Small intestine (tissue), 7 donors: ENCODE measurements around the gene SH3RF3. TPM values are rescaled to one million over a fixed set of nuclear protein-coding genes. Genes with fewer than 3 reads are reported as not detected.

ENCODE experiments used
- DNase-seq, 2 donors: peaks; one replicate each; pipeline versions ENCODE4 v3.0.0 to v3.0.0-alpha.2; 2013
- FAIRE-seq: peaks from 2 replicates; lab custom pipeline; 2012; peaks lifted over from hg19 to GRCh38; lab: Jason Lieb, UNC
- H3K27ac ChIP-seq, 3 donors: one replicate each; pipeline ENCODE4 v1.5.1; 2013; ENCODE audit warnings: low read length in 2 of 3, mild to moderate bottlenecking in 2 of 3, control low read depth in 1 of 3, inconsistent platforms in 1 of 3, low read depth in 1 of 3, moderate library complexity in 1 of 3
- H3K27me3 ChIP-seq, 3 donors: one replicate each; pipeline ENCODE4 v1.6.1; 2013; ENCODE audit warnings: low read length in 3 of 3, inconsistent platforms in 1 of 3; ENCODE audit not compliant: control insufficient read depth in 3 of 3, insufficient read depth in 3 of 3
- H3K36me3 ChIP-seq, 3 donors: one replicate each; pipeline ENCODE4 v1.6.1; 2013; ENCODE audit warnings: low read length in 3 of 3, inconsistent platforms in 1 of 3, low read depth in 1 of 3, mild to moderate bottlenecking in 1 of 3, moderate library complexity in 1 of 3; ENCODE audit not compliant: control insufficient read depth in 3 of 3, insufficient read depth in 2 of 3
- H3K4me1 ChIP-seq, 3 donors: one replicate each; pipeline ENCODE4 v1.6.1; 2013; ENCODE audit warnings: low read length in 2 of 3, inconsistent platforms in 1 of 3, low read depth in 1 of 3, mild to moderate bottlenecking in 1 of 3, moderate library complexity in 1 of 3; ENCODE audit not compliant: control insufficient read depth in 3 of 3, insufficient read depth in 2 of 3
- H3K4me3 ChIP-seq, 3 donors: one replicate each; pipeline ENCODE4 v1.5.1; 2013; ENCODE audit warnings: low read length in 3 of 3, control low read depth in 1 of 3, inconsistent platforms in 1 of 3, low read depth in 1 of 3, mild to moderate bottlenecking in 1 of 3, moderate library complexity in 1 of 3
- H3K9me3 ChIP-seq, 2 donors: one replicate each; pipeline ENCODE4 v1.6.1; 2013; ENCODE audit warnings: low read depth in 1 of 2, low read length in 1 of 2; ENCODE audit not compliant: control insufficient read depth in 2 of 2, insufficient read depth in 1 of 2
- WGBS, 3 donors: extraction: QIAGEN DNeasy Blood & Tissue Kit; methylation state at CpG; one replicate each; pipeline ENCODE4 v1.1.7; 2013; 5-methylcytosine and 5-hydroxymethylcytosine counted together
- polyA plus RNA-seq, 4 donors: library from polyadenylated mRNA; stranded (reverse) in 3 of 4; unstranded in 1 of 4; fragments of 200-250 nt in 3 of 4; fragments of 120-200 nt in 1 of 4; gene quantifications; one replicate each; pipeline versions ENCODE4 v1.2.1 to v1.2.3, GENCODE V29; 2013
- donor health status: healthy with polysubstance abuse.
- donor health status: control.
- donor health status: control.
- donor health status: Bipolar disorder and iron deficiency.
- donor health status: healthy.

SH3RF3 gene
- polyA plus RNA-seq, 4 donors = 0.22 to 3.9 (median 1.2) TPM

- H3K27me3 ChIP-seq = peaks cover 0 to 7% (median 0%) of the 10 kb centered on the region in 3 donors
- H3K27ac ChIP-seq = no peak overlapping the region
- DNase-seq = no peak
- H3K4me1 ChIP-seq = no peaks in the 10 kb centered on the region
- FAIRE-seq = no peak
- 82 to 93% (median 83%) methylated on average over 6 of the region's 6 CpGs for WGBS, 3 donors
- no peaks in the 10 kb centered on the region for H3K9me3 ChIP-seq
- H3K36me3 ChIP-seq = no peaks in the 10 kb centered on the region
- no peak overlapping the region for H3K4me3 ChIP-seq
Measured at GRCh38 chr2:109301746-109302145, 172.7 kb downstream of the SH3RF3 start.

DNA sequence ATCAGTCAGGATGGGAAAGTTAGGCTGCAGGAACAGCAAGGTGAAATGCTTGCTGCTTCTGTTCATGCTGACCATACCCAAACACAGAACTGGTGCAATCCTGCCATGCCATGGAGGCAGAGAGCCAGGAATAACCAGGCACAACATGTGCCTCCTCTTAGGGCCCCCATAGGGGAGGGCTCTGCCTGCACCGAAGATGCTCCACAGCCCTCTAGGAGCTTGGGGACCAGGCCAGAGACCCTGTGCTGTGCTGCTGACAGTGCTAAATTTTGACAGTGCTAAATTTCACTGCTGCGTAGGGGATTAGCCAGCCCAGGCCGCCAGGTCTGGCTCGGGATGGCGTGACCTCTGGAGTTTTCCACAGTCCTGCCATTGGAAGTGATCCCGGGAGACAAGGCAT lies 173.3 kb downstream of the SH3RF3 start:
- H3K27ac ChIP-seq = no peak overlapping the region
- no peak for FAIRE-seq
- WGBS, 3 donors = 90 to 91% (median 91%) methylated on average over 6 of the region's 6 CpGs

GRCh38 chr2:109304242-109304641 lies 175.2 kb downstream of the SH3RF3 start:
- FAIRE-seq (no peak), DNase-seq (no peak)
- 59 to 69% (median 67%) methylated on average over 5 of the region's 5 CpGs for WGBS, 3 donors

More for the DNA sequence above, 173.3 kb downstream of the SH3RF3 start:
- Histone ChIP-seq H3K9me3 (no peaks in the 10 kb centered on the region), H3K4me3 (no peak overlapping the region), H3K4me1 (no peaks in the 10 kb centered on the region), H3K27me3 (peaks cover 0 to 7% (median 0%) of the 10 kb centered on the region in 3 donors), H3K36me3 (no peaks in the 10 kb centered on the region)
- DNase-seq = no peak

DNA sequence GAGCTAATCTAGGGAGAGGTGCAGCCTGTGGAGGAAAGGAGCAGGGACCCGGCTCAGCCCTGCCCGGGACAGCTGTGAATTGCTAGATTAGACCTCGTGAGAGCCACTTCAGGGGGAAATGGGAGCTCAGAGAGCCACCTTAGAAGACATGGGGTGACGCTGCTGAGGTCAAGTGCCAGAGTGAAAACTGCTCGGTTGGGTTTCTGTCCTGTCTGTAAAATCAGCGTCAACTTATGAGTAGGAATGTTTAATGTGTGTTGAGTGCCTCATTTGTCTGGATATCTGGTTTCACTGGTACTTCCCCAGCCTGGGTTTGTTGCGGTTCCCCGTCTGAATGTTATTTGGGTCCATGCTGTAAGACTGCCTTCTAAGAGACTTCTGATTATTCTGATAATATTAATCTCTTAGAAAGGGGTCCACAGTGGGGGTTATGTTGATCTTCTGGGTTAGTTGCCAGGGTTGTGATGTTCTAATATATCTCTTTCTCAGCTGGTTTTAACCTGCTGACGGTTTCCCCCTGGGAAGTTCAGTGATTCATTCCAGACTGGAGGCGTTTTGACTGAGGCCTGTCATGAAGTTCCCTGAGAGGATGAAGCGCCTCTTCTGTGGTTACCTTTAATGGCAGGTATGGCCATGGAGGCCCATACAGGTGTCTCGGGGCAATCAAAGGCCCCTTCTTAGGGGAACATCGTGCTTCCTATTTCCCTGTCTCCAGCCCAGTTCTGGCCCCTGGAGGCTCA lies 175.9 kb downstream of the SH3RF3 start:
- H3K27me3 ChIP-seq = peaks cover 0 to 7% (median 0%) of the 10 kb centered on the region in 3 donors
- H3K36me3 ChIP-seq = no peaks in the 10 kb centered on the region
- H3K27ac ChIP-seq = no peak overlapping the region
- no peak for FAIRE-seq
- no peak overlapping the region for H3K4me3 ChIP-seq
- H3K4me1 ChIP-seq = no peaks in the 10 kb centered on the region
- DNase-seq = no peak
- WGBS, 3 donors = 60 to 70% (median 67%) methylated on average over 13 of the region's 13 CpGs
- H3K9me3 ChIP-seq = no peaks in the 10 kb centered on the region

More at GRCh38 chr2:109304242-109304641, 175.2 kb downstream of the SH3RF3 start:
- H3K27ac ChIP-seq = no peak overlapping the region
- no peaks in the 10 kb centered on the region for H3K9me3 ChIP-seq
- no peaks in the 10 kb centered on the region for H3K4me1 ChIP-seq
- H3K27me3 ChIP-seq = peaks cover 0 to 7% (median 0%) of the 10 kb centered on the region in 3 donors
- H3K4me3 ChIP-seq = no peak overlapping the region
- H3K36me3 ChIP-seq = no peaks in the 10 kb centered on the region

DNA sequence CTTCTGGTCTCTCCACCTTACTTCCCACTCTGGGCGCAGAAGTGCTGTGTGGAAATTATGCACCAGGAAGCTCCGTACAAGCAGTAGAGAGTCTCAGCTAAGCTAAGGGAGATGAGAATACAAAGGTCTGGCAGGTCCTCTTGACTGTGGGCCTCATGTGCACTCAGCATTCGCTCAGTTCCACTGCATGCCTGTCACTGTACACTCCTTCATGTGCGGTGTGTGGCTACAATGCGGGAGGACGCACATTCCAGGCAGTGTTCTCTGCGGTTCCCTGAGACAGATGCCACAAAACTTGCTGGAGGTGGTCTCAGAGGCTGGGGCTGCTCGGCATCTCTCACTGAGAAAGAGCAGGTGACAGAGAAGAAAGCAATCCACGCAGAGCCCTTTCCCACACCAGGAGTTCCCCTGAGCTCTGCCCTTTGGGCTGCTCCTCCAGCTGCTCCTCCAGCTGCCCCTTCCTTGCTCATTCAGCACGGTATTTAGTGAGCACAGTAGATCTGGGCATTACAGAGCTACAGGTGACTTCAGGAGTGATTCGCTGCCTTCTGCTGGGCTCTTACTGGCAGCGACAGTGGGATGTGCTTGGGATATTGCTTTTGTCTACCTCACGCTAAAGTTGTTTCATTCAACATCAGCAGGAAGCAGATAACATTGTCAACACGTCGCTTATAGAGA lies 176.6 kb downstream of the SH3RF3 start:
- DNase-seq = no peak
- Histone ChIP-seq H3K36me3 (no peaks in the 10 kb centered on the region), H3K27me3 (peaks cover 0 to 7% (median 0%) of the 10 kb centered on the region in 3 donors), H3K9me3 (no peaks in the 10 kb centered on the region), H3K4me3 (no peak overlapping the region), H3K27ac (no peak overlapping the region), H3K4me1 (no peaks in the 10 kb centered on the region)
- FAIRE-seq = no peak
- 72 to 82% (median 77%) methylated on average over 15 of the region's 15 CpGs for WGBS, 3 donors

DNA sequence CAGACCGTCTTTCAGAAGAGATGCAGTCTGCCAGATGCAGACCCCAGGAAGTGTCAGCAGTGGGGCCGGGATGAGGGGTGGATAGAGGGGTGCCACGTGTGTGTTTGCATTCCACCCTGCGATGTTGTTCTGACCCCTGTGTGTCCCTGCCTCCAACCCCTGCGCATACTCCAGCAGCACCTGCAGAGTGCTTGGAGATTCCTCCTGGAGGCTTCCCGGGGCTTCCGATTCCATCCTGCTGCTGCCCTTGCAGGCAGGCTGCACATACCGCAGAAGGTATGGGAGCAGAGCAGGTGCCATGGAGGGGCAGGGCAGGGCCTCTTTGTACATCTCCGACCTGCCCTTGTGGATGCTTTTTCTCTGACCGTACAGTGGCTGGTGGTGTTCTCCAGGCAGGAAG lies 177.2 kb downstream of the SH3RF3 start:
- 60 to 71% (median 70%) methylated on average over 10 of the region's 10 CpGs for WGBS, 3 donors
- H3K9me3 ChIP-seq = no peaks in the 10 kb centered on the region
- H3K36me3 ChIP-seq = no peaks in the 10 kb centered on the region
- no peak overlapping the region for H3K27ac ChIP-seq
- no peak for FAIRE-seq
- no peak overlapping the region for H3K4me3 ChIP-seq
- H3K27me3 ChIP-seq = peaks cover 0 to 7% (median 0%) of the 10 kb centered on the region in 3 donors
- H3K4me1 ChIP-seq = no peaks in the 10 kb centered on the region
- no peak for DNase-seq

DNA sequence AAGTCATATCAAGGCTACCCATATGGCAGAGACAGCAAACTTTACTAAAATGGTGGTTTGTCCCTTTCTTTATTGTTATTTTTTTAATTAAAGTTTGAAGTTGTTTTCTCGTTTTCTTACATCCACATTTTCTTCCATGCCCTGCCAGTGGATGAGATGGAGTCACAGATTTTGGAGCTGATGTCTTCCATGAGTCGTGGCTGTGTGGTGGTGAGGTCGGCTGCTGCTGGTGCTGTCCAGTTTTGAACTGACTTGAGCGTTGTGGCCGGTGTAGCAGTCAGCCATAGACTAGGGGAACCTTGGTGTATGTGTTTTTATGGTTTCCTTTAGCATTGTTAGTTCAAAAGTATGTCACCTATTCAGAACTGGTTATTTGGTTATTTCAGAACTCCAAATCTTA lies 182.8 kb downstream of the SH3RF3 start:
- Histone ChIP-seq H3K36me3 (no peaks in the 10 kb centered on the region), H3K27me3 (peaks cover 0 to 2% (median 0%) of the 10 kb centered on the region in 3 donors), H3K4me3 (no peak overlapping the region), H3K27ac (no peak overlapping the region), H3K4me1 (no peaks in the 10 kb centered on the region), H3K9me3 (no peaks in the 10 kb centered on the region)
- FAIRE-seq = no peak
- 79 to 92% (median 83%) methylated on average over 5 of the region's 5 CpGs for WGBS, 3 donors
- no peak for DNase-seq

DNA sequence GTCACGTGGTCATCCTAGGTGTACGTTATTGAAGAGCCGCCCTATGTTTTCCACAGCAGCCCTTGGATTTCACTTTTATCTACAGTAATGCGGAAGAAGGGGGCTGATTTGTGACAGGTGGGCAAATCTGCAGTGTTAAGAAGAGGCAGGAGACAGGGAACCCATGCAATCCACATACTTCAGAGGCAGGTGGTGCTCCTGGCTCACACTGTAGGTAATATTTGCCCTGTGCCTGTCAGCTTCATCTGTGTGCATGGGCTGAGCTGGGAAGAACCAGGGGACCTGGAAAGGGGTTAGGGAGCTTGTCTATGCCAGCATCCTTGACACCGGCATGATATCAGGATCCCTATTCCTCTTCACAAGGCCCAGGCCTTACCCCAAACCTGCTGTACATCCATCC lies 183.9 kb downstream of the SH3RF3 start:
- peaks cover 0 to 4% (median 0%) of the 10 kb centered on the region in 3 donors for H3K27me3 ChIP-seq
- no peaks in the 10 kb centered on the region for H3K36me3 ChIP-seq
- no peak for DNase-seq
- no peak overlapping the region for H3K27ac ChIP-seq
- WGBS, 3 donors = 73 to 92% (median 84%) methylated on average over 5 of the region's 5 CpGs
- H3K4me3 ChIP-seq = no peak overlapping the region
- peaks cover 0 to 2% (median 0%) of the 10 kb centered on the region in 3 donors for H3K4me1 ChIP-seq
- H3K9me3 ChIP-seq = no peaks in the 10 kb centered on the region
- FAIRE-seq = no peak
